Adrenal gland (tissue), 5 donors: Measurements from ENCODE around the gene CDH4.

Experiments used
- CTCF ChIP-seq, 6 experiments: fragments of 450-650 bp in 4 of 6; fragments of 200-600 bp in 2 of 6; sonication (generic) in 1 of 6; IDR thresholded peaks; 1 replicate in 5 of 6; 2 replicates in 1 of 6; pipeline versions ENCODE4 v1.5.1 to v1.8.0; 2016 to 2021; ENCODE audit warnings: antibody characterized with exemption in 6 of 6, mild to moderate bottlenecking in 2 of 6, moderate library complexity in 1 of 6
- POLR2A ChIP-seq, 2 donors: fragments of 450-650 bp; IDR thresholded peaks; one replicate each; pipeline ENCODE4 v1.6.1; 2017; ENCODE audit warnings: antibody characterized with exemption in 2 of 2, mild to moderate bottlenecking in 2 of 2, moderate library complexity in 1 of 2
- donor health status: DM: no; HTN: no; CAD: no.

GRCh38 chr20:61850926-61851900 lies 599.2 kb downstream of the CDH4 start:
- TF ChIP-seq CTCF (IDR thresholded peaks at IDR 0.05) (no peak), POLR2A (IDR thresholded peaks at IDR 0.05) (no peak)
